ENCODE data around the gene PROCA1. TPM values are rescaled to one million over a fixed set of nuclear protein-coding genes. Genes with fewer than 3 reads are reported as not detected.

PROCA1 gene
- total and polyA plus RNA-seq, 9 of the 15 experiments (the other 6 are each of a cell fraction or from before 2014, with no cell fraction given): 0.78 to 16.2 (median 5.6) TPM

DNA sequence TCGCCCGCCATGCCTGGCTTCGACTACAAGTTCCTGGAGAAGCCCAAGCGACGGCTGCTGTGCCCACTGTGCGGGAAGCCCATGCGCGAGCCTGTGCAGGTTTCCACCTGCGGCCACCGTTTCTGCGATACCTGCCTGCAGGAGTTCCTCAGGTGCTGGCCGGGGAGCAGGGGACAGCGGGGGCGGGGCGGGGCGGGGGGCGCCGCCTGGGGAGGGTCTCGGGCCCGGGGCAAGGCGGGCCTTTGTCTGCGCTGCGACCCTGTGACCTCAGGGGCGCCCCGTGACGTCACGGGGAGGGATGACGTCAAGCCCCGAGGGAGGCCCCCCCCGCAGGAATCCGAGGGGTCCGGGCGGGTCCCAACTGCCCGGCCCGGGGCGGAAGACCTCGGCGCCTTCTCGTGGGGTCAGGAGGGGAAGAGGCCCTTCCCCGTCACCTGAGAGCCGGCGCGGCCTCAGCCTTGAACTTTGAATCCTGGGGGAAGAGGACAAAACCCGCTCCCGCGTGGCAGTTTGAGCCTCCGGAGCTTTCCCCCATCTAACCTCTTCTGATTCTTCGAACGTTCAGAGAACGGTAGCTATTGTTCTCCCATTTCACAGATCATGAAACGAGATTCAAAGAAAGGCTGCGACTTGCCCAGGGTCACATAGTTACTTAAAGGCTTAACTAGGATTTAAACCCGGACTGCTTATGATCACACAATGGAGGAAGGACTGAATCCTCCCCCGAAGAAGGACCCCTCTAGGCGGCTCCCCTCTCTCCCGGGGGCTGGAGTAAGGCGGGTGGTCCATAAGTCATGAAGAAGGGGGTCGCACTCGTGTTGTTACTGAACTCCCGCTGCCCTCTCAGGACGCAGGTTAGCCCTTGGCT lies 32.6 kb upstream of the PROCA1 start (continued):
- TF ChIP-seq, protein P1, sequence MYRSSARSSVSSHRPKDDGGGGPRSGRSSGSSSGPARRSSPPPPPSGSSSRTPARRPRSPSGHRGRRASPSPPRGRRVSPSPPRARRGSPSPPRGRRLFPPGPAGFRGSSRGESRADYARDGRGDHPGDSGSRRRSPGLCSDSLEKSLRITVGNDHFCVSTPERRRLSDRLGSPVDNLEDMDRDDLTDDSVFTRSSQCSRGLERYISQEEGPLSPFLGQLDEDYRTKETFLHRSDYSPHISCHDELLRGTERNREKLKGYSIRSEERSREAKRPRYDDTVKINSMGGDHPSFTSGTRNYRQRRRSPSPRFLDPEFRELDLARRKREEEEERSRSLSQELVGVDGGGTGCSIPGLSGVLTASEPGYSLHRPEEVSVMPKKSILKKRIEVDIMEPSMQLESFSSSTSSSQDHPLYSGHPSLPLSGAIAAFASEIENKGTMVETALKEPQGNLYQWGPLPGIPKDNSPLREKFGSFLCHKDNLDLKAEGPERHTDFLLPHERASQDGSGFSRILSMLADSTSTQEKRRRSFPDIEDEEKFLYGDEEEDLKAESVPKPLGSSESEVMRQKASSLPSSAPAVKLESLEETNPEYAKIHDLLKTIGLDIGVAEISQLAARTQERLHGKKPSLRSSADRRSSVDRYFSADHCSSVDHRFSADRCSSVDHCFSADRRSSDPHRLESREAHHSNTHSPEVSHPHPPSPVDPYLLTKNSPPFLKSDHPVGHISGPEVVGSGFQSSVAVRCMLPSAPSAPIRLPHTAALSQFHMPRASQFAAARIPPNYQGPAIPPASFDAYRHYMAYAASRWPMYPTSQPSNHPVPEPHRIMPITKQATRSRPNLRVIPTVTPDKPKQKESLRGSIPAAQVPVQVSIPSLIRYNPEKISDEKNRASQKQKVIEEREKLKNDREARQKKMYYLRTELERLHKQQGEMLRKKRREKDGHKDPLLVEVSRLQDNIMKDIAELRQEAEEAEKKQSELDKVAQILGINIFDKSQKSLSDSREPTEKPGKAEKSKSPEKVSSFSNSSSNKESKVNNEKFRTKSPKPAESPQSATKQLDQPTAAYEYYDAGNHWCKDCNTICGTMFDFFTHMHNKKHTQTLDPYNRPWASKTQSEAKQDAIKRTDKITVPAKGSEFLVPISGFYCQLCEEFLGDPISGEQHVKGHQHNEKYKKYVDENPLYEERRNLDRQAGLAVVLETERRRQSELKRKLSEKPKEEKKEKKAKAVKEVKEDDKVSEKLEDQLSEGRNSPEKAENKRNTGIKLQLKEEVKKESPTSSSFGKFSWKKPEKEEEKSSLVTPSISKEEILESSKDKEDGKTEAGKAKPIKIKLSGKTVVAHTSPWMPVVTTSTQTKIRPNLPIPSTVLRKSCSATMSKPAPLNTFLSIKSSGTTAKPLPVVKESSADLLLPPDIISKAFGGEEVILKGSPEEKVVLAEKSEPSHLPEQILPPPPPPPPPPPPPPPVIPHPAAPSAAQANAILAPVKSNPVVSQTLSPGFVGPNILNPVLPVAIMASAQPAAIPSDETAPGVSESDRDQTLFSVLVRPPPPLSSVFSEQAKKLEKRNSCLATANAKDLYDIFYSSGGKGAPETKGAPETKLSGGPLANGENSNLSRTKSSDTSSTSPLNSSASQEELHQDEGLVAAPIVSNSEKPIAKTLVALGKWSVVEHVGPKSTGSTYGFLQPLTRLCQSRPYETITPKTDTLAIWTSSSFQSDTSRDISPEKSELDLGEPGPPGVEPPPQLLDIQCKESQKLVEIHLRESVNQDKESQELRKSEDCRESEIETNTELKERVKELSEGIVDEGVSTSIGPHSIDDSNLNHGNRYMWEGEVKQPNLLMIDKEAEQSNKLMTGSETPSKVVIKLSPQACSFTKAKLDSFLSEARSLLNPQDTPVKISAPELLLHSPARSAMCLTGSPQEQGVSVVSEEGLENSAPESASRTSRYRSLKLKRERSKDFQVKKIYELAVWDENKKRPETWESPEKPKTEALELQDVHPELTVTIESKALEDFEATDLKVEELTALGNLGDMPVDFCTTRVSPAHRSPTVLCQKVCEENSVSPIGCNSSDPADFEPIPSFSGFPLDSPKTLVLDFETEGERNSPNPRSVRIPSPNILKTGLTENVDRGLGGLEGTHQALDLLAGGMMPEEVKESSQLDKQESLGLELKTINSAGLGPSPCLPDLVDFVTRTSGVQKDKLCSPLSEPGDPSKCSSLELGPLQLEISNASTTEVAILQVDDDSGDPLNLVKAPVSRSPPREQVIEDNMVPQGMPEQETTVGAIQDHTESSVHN (IDR thresholded peaks at IDR 0.05; ENCODE audit: borderline replicate concordance in 1 of 2, low read depth in 1 of 2): no peak
- no peak for TF ChIP-seq ZBTB8A (IDR thresholded peaks at IDR 0.05; ENCODE audit: partially characterized antibody)
- no peak for TF ChIP-seq POLR3G (IDR thresholded peaks at IDR 0.05; ENCODE audit: extremely low read depth, insufficient read length, insufficient replicate concordance)
- peak; percentile 7 for TF ChIP-seq GABPA (tag; conservative IDR thresholded peaks at IDR 0.05; ENCODE audit: low read depth)
- TF ChIP-seq ZNF584 (CRISPR knock-in tag; IDR thresholded peaks at IDR 0.05; ENCODE audit: low read depth): no peak
- TF ChIP-seq SPI1 (IDR thresholded peaks at IDR 0.05; ENCODE audit: borderline replicate concordance, low read depth, low read length): no peak
- no peak for TF ChIP-seq SP2 (IDR thresholded peaks at IDR 0.05; ENCODE audit: extremely low read depth, low read depth, low read length, poor library complexity, severe bottlenecking)
- TF ChIP-seq ZNF197 (CRISPR knock-in tag; IDR thresholded peaks at IDR 0.05; ENCODE audit: low read depth): peak; percentile 30; the same call in 1 of the 2 replicates
- TF ChIP-seq ZNF41 (CRISPR knock-in tag; conservative IDR thresholded peaks at IDR 0.05): peak; percentile 74
- TF ChIP-seq, protein P2, sequence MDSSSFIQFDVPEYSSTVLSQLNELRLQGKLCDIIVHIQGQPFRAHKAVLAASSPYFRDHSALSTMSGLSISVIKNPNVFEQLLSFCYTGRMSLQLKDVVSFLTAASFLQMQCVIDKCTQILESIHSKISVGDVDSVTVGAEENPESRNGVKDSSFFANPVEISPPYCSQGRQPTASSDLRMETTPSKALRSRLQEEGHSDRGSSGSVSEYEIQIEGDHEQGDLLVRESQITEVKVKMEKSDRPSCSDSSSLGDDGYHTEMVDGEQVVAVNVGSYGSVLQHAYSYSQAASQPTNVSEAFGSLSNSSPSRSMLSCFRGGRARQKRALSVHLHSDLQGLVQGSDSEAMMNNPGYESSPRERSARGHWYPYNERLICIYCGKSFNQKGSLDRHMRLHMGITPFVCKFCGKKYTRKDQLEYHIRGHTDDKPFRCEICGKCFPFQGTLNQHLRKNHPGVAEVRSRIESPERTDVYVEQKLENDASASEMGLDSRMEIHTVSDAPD (CRISPR knock-in tag; IDR thresholded peaks at IDR 0.05): no peak
- TF ChIP-seq, protein P3, sequence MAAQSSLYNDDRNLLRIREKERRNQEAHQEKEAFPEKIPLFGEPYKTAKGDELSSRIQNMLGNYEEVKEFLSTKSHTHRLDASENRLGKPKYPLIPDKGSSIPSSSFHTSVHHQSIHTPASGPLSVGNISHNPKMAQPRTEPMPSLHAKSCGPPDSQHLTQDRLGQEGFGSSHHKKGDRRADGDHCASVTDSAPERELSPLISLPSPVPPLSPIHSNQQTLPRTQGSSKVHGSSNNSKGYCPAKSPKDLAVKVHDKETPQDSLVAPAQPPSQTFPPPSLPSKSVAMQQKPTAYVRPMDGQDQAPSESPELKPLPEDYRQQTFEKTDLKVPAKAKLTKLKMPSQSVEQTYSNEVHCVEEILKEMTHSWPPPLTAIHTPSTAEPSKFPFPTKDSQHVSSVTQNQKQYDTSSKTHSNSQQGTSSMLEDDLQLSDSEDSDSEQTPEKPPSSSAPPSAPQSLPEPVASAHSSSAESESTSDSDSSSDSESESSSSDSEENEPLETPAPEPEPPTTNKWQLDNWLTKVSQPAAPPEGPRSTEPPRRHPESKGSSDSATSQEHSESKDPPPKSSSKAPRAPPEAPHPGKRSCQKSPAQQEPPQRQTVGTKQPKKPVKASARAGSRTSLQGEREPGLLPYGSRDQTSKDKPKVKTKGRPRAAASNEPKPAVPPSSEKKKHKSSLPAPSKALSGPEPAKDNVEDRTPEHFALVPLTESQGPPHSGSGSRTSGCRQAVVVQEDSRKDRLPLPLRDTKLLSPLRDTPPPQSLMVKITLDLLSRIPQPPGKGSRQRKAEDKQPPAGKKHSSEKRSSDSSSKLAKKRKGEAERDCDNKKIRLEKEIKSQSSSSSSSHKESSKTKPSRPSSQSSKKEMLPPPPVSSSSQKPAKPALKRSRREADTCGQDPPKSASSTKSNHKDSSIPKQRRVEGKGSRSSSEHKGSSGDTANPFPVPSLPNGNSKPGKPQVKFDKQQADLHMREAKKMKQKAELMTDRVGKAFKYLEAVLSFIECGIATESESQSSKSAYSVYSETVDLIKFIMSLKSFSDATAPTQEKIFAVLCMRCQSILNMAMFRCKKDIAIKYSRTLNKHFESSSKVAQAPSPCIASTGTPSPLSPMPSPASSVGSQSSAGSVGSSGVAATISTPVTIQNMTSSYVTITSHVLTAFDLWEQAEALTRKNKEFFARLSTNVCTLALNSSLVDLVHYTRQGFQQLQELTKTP (IDR thresholded peaks at IDR 0.05; ENCODE audit: low read depth in 1 of 2, partially characterized antibody in 2 of 2): no peak
